ENCODE results near the gene SPINK13. TPM values are rescaled to one million over a fixed set of nuclear protein-coding genes. Genes with fewer than 3 reads are reported as not detected.
"Not testable (repeated sequence)": the region's sequence is repeated elsewhere in the genome, so short reads cannot be mapped to it uniquely, and the experiment has no call there.

Gene SPINK13
- total RNA-seq, 1 donor from 2014 or later, result not detected

DNA sequence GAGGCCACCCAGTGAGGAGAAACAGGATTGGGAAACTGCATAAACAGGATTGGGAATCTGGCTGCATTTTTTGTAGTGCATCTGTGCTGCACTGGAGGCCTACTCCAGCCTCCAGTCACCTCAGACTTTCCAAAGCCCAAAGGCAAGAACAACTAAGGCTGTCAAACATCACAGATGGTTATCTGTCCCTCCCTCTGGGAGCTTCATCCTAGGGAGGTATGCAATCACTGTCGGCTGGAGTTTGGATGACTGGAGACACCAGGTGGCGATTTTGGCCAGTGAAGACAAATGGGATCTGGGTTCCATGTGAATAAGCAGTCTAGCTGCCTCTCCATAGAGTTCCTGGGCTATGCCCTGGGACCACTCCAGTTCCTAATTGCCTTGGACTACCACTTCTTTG is 9.3 kb upstream of the SPINK13 start:
- Mint-ChIP-seq H3K9me3 (ENCODE audit: unreplicated experiment) (peaks cover 22% of the 10 kb centered on the region), H3K4me3 (ENCODE audit: unreplicated experiment) (no peak overlapping the region), H3K27me3 (ENCODE audit: unreplicated experiment) (no peaks in the 10 kb centered on the region), H3K4me1 (ENCODE audit: unreplicated experiment) (no peaks in the 10 kb centered on the region), H3K36me3 (ENCODE audit: unreplicated experiment) (no peaks in the 10 kb centered on the region), H3K27ac (ENCODE audit: unreplicated experiment) (no peak overlapping the region)
- TF ChIP-seq CTCF (IDR thresholded peaks at IDR 0.05), result no peak
- DNase-seq (ENCODE audit: extremely low spot score, unreplicated experiment), result no peak

- DNase-seq (ENCODE audit: extremely low spot score, unreplicated experiment), result no peak
- Mint-ChIP-seq H3K27me3 (ENCODE audit: unreplicated experiment) (no peaks in the 10 kb centered on the region), H3K9me3 (ENCODE audit: unreplicated experiment) (peaks cover 20% of the 10 kb centered on the region), H3K36me3 (ENCODE audit: unreplicated experiment) (no peaks in the 10 kb centered on the region), H3K4me3 (ENCODE audit: unreplicated experiment) (no peak overlapping the region), H3K4me1 (ENCODE audit: unreplicated experiment) (no peaks in the 10 kb centered on the region), H3K27ac (ENCODE audit: unreplicated experiment) (no peak overlapping the region)
- no peak for TF ChIP-seq CTCF (IDR thresholded peaks at IDR 0.05)
Measured at GRCh38 chr5:148261221-148261620, 7.4 kb upstream of the SPINK13 start.

DNA sequence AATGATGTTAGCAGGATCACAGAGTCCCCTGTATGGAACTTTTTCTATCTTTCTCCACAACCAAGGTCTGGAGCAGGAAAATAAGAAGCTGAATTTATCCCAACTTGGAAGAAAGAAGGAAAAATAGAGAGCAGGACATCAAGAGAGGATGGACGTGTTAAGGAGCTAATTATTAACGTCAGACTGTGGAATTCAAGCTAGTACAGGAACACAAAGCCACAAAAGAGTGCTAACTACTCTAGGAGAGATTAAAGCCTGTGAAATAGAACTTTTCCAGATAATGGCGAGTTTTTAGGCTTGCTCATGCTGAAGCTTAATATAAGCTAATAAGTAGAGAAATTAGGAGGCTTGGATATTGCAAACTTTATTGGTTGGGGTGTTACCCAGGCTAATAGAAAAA is 632 bp upstream of the SPINK13 start:
- no peaks in the 10 kb centered on the region for H3K9me3 Mint-ChIP-seq (ENCODE audit: unreplicated experiment)
- H3K27me3 Mint-ChIP-seq (ENCODE audit: unreplicated experiment), result peaks cover 3% of the 10 kb centered on the region
- no peak overlapping the region for H3K27ac Mint-ChIP-seq (ENCODE audit: unreplicated experiment)
- H3K36me3 Mint-ChIP-seq (ENCODE audit: unreplicated experiment), result no peaks in the 10 kb centered on the region
- TF ChIP-seq CTCF (IDR thresholded peaks at IDR 0.05), result no peak
- H3K4me1 Mint-ChIP-seq (ENCODE audit: unreplicated experiment), result no peaks in the 10 kb centered on the region
- no peak for DNase-seq (ENCODE audit: extremely low spot score, unreplicated experiment)
- no peak overlapping the region for H3K4me3 Mint-ChIP-seq (ENCODE audit: unreplicated experiment)

DNA sequence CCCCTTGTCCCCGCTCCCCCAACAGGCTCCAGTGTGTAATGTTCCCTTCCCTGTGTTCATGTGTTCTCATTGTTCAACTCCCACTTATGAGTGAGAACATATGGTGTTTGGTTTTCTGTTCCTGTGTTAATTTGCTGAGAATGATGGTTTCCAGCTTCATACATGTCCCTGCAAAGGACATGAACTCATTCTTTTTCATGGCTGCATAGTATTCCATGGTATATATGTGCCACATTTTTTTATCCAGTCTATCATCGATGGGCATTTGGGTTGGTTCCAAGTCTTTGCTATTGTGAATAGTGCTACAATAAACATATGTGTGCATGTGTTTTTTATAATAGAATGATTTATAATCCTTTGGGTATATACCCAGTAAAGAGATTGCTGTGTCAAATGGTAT is 6.5 kb downstream of the SPINK13 start:
- not testable (repeated sequence) for H3K27ac Mint-ChIP-seq (ENCODE audit: unreplicated experiment); DNase-seq (ENCODE audit: extremely low spot score, unreplicated experiment); H3K36me3 Mint-ChIP-seq (ENCODE audit: unreplicated experiment); H3K4me1 Mint-ChIP-seq (ENCODE audit: unreplicated experiment); H3K4me3 Mint-ChIP-seq (ENCODE audit: unreplicated experiment); H3K9me3 Mint-ChIP-seq (ENCODE audit: unreplicated experiment); H3K27me3 Mint-ChIP-seq (ENCODE audit: unreplicated experiment)

- DNase-seq (ENCODE audit: extremely low spot score, unreplicated experiment); H3K27me3 Mint-ChIP-seq (ENCODE audit: unreplicated experiment); H3K9me3 Mint-ChIP-seq (ENCODE audit: unreplicated experiment); H3K36me3 Mint-ChIP-seq (ENCODE audit: unreplicated experiment); H3K4me3 Mint-ChIP-seq (ENCODE audit: unreplicated experiment); H3K27ac Mint-ChIP-seq (ENCODE audit: unreplicated experiment); H3K4me1 Mint-ChIP-seq (ENCODE audit: unreplicated experiment): not testable (repeated sequence)
Measured at GRCh38 chr5:148280893-148281292, 12.3 kb downstream of the SPINK13 start.

GRCh38 chr5:148281336-148281735 is 12.7 kb downstream of the SPINK13 start:
- not testable (repeated sequence) for H3K9me3 Mint-ChIP-seq (ENCODE audit: unreplicated experiment); H3K27ac Mint-ChIP-seq (ENCODE audit: unreplicated experiment); H3K4me1 Mint-ChIP-seq (ENCODE audit: unreplicated experiment); DNase-seq (ENCODE audit: extremely low spot score, unreplicated experiment); H3K4me3 Mint-ChIP-seq (ENCODE audit: unreplicated experiment); H3K27me3 Mint-ChIP-seq (ENCODE audit: unreplicated experiment); H3K36me3 Mint-ChIP-seq (ENCODE audit: unreplicated experiment)
